ENCODE data around the gene SLCO1B3. TPM values are rescaled to one million over a fixed set of nuclear protein-coding genes. Genes with fewer than 3 reads are reported as not detected.

Gene SLCO1B3
- total and polyA plus RNA-seq, 2 of the 8 experiments (the other 6 are each of a cell fraction or from before 2014, with no cell fraction given), result not detected

- Histone ChIP-seq H2BK15ac (ENCODE audit: low read length) (no peak overlapping the region), H3K4me1 (replicated peaks in 1 of 4; ENCODE audit: control insufficient read depth in 3 of 4, insufficient read depth in 4 of 4, low read length in 3 of 4) (no peaks in the 10 kb centered on the region), H3K14ac (ENCODE audit: insufficient read length) (no peak overlapping the region), H3K27me3 (replicated peaks in 1 of 4; ENCODE audit: control insufficient read depth in 3 of 4, extremely low read depth in 1 of 4, insufficient read depth in 3 of 4, low read length in 3 of 4) (no peaks in the 10 kb centered on the region), H2BK5ac (ENCODE audit: low read depth, low read length) (no peak overlapping the region), H3K23ac (ENCODE audit: insufficient read length) (no peak overlapping the region), H2AK5ac (ENCODE audit: low read depth, low read length) (no peak overlapping the region), H3K4ac (replicated peaks; ENCODE audit: insufficient read length, low read depth, low read length) (no peak overlapping the region), H3K18ac (ENCODE audit: extremely low read depth, low read length) (no peak overlapping the region), H4K5ac (ENCODE audit: insufficient read length, low read depth, low read length) (no peak overlapping the region), H2BK12ac (ENCODE audit: low read depth, low read length) (no peak overlapping the region), H3K79me2 (ENCODE audit: control insufficient read depth in 1 of 2, insufficient read depth in 2 of 2, low read length in 2 of 2) (no peaks in the 10 kb centered on the region), H3K27ac (ENCODE audit: low read depth, low read length) (no peak overlapping the region), H3K9ac (replicated peaks in 1 of 4; ENCODE audit: extremely low read depth in 1 of 4, low read depth in 3 of 4, low read length in 3 of 4) (no peak overlapping the region), H2AFZ (ENCODE audit: low read length) (no peak overlapping the region), H3K36me3 (ENCODE audit: control insufficient read depth in 2 of 4, insufficient read depth in 4 of 4, low read length in 3 of 4) (no peaks in the 10 kb centered on the region), H3K56ac (replicated peaks; ENCODE audit: insufficient read length, low read depth, low read length) (no peak overlapping the region), H3K9me3 (ENCODE audit: insufficient read depth in 2 of 2, low read depth in 1 of 2, low read length in 1 of 2) (no peaks in the 10 kb centered on the region; a peak in 1 of 4 replicates), H4K91ac (replicated peaks; ENCODE audit: insufficient read length, low read length) (no peak overlapping the region), H3K23me2 (ENCODE audit: low read depth, low read length) (no peaks in the 10 kb centered on the region), H2BK120ac (replicated peaks; ENCODE audit: low read depth, low read length) (no peak overlapping the region), H3K4me3 (ENCODE audit: extremely low read depth in 1 of 4, insufficient read depth in 2 of 4, low read depth in 3 of 4, low read length in 4 of 4) (no peak overlapping the region), H2BK20ac (ENCODE audit: low read length) (no peak overlapping the region), H3K79me1 (ENCODE audit: low read depth, low read length) (no peaks in the 10 kb centered on the region), H4K20me1 (replicated peaks in 1 of 2; ENCODE audit: control insufficient read depth in 1 of 2, insufficient read depth in 2 of 2, low read length in 2 of 2) (no peaks in the 10 kb centered on the region), H4K8ac (ENCODE audit: extremely low read depth, insufficient read depth, low read length) (no peak overlapping the region), H3K4me2 (ENCODE audit: insufficient read depth in 1 of 2, low read depth in 2 of 2, low read length in 2 of 2) (no peak overlapping the region)
- TF ChIP-seq USF2 (IDR thresholded peaks at IDR 0.05; ENCODE audit: low read length), result no peak
- 87% methylated on average over 1 of the region's 1 CpG; no CpG with 5 or more reads in 1 of the 2 experiments for WGBS, 2 experiments (ENCODE audit: extremely low coverage in 1 of 2, insufficient coverage in 1 of 2, insufficient read length in 1 of 2, insufficient replicate concordance in 2 of 2, low coverage in 1 of 2, low lambda C conversion rate in 2 of 2, missing lambda C conversion rate in 1 of 2)
- no peak for DNase-seq (ENCODE audit: low read depth in 1 of 2, low spot score in 2 of 2)
- CTCF ChIA-PET (ENCODE audit: partially characterized antibody), result interaction anchor here (1.0 kb wide), 1 partner anchor 150 kb away, joined by 3 read pairs; no protein-coding TSS in a partner anchor
- FAIRE-seq, result no peak
- POLR2A ChIA-PET (ENCODE audit: partially characterized antibody), result no interaction called here
These were observed 20.0 kb downstream of the SLCO1B3 start for GRCh38 chr12:20830456-20830855.

Measured in H1 (cell line).